NCI-H2196 (cell line): Measurements from ENCODE around the gene FAM81B.

Source experiments
- DNase-seq: peaks from one replicate; lab custom pipeline; 2025; ENCODE audit not compliant: unreplicated experiment; lab: John Stamatoyannopoulos, UW

FAM81B gene

DNA sequence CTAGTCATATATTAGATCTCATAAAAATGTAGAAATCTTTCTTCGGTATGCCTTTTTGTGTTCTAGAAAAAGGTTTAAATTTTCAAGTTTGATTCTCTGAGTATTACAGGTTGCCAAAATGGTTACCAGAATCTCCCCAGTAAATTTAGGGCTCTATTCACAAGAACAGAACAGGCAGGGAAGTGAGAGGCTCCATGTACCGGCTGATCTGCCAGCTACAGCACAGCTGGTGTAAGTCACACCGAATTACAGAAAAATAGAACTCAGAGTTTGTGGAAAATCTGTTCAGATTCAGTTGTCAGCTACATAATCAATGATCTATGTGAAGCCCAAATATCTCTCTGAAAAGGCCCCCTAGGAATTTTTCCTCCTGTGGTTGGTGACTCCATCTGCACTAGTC, 10.5 kb downstream of the FAM81B start:
- DNase-seq, result no peak

DNA sequence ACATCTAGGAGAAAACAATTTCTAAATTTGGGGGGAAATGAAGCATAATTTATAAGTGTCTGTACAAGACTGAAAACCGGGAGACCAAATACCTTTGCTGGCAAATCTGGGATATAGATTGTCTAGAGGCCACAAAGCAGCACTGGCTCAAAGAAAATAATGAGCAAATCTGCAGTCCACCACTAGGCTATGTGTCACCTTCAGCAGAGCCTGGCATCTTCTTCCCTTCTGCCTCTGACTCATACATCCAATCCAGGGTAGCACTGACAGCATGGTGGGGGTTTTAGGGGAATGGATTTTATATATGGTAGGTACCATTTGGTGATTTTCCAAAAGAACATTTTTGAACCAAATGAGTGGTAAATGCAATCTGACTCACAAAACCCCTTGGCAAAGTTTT, 12.8 kb downstream of the FAM81B start:
- DNase-seq, result no peak

DNA sequence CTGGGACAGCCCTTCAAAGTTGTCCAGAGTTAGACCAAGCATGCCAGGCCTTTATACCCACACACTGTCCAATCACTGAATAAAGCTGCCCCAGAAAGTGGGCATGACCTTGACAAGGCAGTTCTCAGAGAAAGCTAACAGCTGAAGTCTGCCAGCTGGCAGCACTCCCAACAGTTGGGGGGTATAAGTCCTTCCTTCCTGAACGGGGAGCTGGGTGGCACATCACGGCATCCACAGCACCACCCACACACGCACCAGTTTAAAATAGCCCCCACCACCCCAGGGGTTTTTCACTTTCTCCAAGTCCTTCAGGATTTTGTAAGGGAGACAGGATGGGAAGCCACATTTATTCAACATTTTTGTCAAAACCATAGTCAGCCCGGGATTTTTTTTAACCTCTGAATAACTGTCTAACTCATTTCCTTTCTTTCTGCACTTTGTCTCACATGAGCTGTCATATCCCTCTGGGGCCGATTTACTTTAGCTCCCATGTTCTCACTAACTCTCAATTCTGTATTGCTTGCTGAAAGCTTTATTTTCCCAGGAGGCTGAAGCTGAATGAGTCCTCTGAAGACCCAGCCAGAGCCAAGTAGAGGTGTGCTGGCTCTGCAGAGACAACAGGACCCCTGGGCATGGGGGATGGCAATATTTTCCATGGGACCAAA, 15.4 kb downstream of the FAM81B start:
- no peak for DNase-seq

DNA sequence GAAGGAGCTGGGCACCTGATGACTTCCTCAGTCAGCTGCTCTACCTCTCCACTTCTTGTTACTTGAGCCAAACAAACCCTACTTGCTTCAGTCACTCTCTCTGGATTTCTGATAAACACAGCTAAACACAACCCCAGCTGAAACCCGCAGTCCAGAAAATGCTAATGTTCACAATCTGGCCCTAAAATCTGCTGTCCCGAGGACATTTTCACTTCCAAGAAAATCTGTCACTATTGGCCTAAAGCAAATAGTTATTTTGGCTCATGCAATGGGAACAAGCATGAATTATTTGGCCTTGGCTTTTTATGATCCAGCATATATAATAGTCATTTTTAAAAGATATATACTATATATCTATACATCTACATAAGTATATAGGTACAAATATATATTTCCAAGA, 19.1 kb downstream of the FAM81B start:
- no peak for DNase-seq

DNA sequence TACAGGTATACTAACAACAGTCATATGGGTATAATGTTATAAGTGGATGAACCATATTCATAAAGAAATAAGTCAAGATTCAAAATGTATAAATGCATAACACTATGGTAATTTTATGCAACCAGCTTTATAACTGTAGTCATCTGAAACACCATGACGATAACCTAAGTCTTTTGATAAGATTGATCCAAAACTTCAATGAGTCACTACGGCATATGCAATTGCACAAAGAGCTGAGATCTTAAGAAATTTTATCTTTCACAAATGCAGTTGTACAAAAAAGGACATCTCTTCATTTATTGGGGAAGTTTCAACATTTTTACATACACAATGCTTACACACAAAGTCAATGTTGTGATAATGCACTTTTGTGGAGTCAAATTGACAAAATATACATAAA, 20.3 kb downstream of the FAM81B start:
- no peak for DNase-seq

DNA sequence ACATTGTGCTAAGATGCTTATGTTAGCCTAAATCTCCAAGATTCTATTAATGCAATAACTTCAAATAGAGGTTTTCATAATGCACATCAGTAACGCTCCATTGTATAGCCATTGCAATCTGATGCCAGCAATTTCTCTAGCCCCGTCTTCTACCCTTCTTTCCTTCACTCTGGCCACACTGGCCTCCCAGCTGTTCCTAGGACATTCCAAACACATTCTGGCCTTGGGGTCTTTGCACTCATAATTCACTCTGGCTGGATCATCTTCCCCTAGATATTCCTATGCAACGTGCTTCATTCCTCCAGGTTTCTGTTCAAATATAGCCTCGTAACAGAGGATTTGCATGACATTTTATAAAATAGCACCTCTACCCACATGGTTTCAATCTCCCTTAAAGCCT, 23.3 kb downstream of the FAM81B start:
- DNase-seq, result no peak

DNA sequence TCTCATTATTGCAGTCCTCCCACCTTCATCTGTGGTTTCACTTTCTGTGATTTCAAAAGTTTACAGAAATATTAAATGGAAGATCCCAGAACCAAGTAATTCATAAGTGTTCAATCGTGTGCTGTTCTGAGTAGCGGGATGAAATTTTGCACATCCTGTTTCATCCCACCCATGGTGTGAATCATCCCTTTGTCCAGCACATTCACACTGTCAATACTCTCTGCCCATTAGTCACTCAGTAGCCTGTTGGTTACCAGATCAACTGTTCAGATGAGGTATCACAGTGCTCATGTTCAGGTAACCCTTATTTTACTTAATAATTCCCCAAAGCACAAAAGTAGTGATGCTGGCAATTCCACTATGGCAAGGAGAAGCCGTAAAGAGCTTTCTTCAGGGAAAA, 26.8 kb downstream of the FAM81B start:
- no peak for DNase-seq

DNA sequence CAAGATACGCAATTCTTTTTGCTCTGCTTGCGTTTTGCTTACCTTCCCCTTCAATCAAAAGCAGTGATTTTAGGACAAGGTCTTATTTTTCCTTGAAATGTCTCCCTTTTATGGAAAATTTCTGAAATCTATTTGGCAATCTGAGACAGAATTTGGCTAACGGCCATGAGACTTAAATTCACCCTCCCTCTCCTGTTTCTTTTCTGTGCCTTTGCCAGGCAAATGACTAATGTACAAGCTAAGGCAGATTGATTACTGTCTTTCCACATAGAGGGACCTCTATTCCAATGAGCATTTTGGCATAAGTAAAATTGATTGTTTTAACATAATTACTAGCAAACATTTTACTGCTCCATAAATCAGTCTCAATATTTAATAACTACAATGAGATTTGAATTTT, 31.7 kb downstream of the FAM81B start:
- DNase-seq, result no peak

DNA sequence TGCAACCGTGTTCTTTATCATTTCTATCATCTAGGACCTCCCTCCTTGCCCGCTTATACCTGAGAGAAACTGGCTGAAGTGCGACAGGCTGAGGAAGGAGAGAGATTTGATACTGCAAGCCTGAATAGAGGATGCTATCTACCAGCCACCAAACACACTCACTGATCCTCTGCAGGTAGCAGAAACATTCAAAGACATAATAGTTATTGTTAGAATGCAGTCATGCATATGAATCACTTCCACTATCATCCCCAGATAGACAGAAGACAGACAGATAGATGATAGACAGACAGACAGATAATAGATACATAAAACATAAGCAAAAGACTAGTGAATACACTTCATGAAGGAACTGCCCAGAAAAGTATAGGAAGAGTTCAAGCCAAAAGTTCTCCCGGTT, 32.9 kb downstream of the FAM81B start:
- no peak for DNase-seq

DNA sequence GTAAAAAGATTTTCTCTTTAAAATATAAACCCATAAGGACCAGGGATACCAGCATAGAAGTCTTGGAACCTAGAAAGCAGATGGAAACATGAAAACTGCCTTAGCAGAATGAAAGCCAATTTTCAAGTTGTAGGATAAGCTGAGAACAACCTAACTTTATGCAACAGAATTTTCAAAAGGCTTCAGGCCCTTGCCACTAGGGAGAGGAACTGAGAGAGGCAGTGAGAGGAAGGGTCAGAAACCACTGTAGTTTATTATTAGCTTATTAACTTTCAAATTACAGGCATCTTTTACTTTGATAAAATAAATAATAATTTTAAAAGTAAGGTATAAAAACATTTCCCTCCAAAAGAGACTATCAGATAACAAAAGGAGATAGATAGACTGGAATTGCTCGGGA, 33.4 kb downstream of the FAM81B start:
- DNase-seq, result no peak

DNA sequence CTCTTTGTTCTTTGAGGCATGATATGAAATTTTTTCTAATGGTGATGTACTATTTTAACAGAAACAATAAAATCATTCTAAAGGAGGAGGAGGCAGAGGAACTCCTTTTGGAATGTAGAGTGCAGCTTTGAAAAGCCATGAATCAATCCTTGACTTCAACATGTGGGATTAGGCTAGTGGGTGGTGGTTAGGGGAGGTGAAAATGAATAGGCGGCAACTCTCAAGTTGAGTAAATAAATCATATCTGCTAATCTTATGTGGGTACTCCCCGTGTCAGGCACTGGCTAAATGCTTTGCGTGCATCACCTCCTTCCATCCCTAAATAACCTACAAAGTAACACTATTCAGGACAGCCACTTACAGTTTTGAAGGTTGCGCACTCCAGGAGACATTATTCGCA, 35.1 kb downstream of the FAM81B start:
- DNase-seq, result no peak

DNA sequence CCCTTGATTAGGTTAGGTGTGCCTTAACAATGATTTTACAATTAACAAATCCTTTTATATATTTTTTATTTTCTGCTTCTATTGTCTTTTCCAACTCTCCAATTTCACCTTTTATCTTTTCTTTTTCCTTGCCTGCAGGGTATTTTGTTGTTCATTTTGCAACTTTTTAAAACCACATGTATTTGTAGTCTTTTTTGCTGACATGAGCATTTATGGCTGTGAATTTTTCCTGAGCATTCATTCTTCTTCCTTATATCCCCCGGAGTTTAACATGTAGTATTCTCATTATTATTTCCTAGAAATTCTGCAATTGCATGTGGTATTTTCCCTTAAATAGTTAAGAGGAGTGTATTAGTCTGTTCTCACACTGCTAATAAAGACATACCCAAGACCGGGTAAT, 41.6 kb downstream of the FAM81B start:
- DNase-seq, result no peak

DNA sequence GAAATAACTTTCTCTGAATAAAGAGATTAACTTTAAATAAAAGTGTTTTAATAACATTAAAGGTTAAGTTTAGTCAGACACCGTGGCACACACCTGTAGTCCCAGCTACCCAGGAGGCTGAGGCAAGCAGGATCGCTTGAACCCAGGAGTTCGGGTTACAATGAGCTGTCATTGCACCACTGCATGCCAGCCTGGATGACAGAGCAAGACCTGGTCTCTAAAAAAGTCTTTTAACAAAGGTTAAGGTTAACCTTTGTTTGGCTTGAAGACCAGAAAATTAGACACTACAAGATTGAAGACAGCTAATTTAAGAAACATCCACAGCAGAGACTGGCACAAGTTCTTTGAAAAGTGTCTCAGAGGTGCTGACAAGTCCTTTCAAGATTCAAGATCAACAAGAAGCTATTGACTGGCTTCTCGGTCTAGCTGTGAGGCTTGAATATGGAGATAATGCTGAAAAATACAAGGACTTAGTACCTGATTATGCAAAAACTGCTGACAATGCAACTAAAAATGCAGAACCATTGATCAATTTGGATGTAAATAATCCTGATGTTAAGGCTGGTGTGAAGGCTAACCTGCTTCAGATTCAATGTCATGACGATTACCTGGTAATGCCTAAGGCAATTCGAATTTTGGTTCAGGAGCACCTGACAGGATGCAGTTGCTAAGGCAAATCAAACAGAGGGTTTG, 48.8 kb downstream of the FAM81B start:
- no peak for DNase-seq

DNA sequence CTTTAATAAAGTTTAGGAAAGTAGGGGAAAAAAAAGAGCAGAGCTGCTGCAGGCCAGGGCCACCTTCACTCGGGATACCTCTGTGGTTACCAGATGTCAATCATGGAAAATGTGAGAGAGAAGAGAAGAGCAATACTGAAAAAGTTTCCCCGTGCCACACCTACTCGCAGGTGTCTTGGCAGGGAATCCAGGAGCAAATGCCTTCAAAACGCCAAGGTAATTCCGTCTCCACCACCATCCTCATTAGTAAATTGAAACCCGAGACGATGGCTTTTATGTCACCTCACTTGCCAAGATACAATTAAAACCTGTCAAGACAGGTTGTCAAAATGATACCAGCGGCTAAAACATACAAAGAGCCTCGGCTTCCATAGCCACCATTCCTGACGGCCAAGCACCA, 49.7 kb downstream of the FAM81B start:
- DNase-seq, result no peak

DNA sequence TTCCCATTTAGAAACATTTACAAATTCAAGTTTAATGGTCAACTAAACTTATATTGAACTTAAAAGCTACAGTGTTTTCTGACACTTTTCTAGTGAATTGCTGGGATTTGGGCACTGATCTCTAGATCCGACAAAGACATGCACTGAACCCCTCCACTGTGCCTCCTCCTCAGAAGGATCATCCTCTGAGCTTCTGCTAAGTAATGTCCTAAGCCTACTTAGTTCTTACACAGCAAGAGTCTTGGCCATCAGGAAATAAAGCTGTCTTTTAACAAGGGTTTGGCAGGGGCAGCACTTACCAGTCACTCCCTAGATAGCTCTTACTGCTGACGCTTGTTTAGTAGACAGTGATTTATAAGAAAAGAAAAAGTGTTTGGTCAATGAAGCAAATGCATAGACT, 50.5 kb downstream of the FAM81B start:
- DNase-seq, result no peak

DNA sequence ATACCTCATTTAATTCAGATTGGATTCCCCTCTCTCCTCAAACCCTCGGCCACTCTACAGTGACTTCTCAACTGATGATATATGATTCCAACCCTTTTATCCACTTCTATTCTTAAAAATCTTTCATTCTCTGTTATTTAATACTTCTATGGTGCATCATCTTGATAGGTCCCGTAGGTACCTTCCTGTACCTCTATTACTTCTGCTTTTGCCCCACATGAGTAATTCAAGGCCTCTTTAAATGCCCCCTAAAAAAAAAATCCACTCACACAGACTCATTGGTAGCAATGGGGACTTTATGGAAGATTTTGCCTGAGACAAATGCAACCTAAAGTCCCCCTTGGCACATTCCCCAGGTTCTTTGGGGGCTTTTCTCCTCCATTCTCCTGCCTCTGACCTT, 54.3 kb downstream of the FAM81B start:
- no peak for DNase-seq

DNA sequence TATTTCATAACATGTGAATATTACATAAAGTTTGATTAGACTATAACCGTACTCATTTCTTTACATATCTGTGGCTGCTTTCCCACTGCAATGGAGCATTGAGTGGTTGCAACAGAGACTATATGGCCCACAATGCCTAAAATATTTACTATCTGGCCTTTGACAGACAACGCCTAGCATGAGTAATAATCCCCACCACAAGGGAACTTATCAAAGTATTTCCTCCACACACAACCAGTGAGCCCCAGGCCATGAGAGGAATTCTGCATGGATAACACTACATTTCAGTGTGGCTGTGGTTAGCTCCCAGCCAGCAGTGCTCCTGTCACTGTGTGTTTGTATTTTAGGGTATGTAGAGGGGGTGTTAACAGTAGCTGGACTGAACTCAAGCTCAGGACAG, 54.8 kb downstream of the FAM81B start:
- DNase-seq, result no peak

DNA sequence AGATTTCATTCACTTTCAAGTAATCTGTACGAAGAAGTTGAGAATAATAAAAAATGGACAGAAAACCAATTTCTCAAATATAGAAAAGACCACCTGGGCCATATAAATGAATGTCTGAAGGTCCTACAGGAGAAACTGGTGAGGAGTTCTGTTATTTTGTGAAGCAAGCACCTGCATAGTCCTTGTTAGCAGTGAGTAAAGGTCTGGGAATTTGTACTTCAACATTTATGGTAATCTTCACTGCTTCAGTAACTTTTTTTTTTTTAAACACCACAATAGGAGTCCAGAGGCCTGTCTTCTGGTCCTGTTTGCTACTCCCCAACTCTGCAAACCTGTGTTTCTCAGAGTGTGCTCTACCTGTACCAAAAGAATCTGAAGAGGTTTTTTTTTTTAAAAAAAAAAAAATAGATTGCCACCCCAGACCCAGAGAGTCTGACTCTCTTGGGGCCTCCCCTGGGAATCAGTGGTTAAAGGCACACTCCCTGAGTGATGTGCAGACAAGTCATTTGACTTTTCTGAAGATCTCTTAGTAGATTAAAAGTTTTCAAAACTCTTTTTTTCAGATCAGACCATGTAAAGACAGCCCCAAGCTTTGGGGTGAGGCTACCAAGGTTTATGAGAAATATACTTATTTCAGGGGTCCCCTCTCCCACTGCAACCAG, 55.5 kb downstream of the FAM81B start:
- DNase-seq, result no peak

DNA sequence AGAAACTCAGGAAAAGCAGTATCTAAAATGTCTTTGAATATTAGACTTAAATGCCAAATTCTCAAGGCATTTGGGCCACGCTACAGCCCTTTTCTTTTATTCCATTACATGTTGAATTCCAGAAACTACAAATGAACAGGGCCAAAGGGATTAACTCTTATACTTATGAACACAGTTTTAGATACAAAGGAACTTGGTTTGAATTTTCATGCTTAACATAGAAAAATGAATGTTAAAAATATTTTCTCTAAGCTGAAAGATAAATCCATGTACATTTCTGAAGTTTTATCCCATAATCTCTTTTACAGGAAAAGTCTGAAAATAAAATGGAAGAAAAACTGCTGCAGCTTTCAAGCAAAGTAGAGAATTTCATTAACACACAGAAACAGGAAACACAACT, 56.8 kb downstream of the FAM81B start:
- no peak for DNase-seq

DNA sequence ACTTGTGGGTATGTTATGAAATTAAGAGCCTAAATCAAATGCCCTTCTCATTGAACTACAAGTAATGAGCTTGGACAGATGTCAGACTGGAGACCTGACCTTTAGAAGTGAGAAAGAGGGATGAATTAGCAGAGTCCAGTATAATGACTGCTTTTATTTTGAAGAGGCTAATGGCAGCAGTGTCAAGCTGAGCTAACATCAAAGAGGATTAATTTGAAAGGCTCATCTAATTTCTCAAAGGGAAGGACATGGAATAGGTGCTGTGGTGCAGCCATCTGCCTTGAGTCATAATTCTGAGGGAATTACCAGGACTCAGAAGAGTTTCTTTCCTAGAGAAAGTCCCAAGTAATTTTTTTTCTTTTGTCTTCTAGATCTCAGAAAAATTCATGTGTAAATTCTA, 57.6 kb downstream of the FAM81B start:
- no peak for DNase-seq

DNA sequence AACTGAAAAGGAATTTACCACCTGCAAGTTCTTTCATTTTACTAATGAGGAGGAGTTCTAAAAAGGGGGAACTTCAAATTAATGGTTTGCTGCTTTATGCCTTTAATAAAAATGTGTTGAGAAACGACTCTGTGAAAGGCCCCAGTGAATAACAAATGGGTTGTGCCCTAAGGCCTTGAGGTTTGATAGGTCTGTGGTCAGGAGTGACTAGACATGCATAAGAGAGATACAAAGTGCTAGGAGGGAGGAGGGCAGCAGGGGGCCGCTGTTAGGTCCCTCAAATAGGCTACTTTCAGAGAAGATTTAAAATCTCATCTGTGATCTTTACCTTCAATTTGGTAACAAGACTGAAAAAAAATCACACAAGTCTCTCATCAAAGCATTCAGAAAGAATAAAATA, 58.3 kb downstream of the FAM81B start:
- no peak for DNase-seq

DNA sequence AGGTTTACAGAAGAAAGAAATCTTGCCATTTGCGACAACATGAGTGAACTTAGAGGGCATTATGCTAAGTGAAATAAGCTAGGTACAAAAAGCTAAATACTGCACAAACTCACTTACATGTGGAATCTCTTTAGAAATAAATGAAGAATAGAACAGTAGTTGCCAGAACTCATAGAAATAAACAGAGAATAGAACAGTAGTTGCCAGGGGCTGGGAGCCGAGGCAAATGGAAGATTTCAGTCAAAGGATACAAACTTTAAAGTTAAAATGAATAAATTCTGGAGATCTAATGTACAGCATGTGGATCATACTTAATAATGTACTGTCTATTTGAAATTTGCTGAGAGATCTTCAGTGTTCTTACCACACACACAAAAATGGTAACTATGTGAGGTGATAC, 63.4 kb downstream of the FAM81B start:
- DNase-seq, result no peak

DNA sequence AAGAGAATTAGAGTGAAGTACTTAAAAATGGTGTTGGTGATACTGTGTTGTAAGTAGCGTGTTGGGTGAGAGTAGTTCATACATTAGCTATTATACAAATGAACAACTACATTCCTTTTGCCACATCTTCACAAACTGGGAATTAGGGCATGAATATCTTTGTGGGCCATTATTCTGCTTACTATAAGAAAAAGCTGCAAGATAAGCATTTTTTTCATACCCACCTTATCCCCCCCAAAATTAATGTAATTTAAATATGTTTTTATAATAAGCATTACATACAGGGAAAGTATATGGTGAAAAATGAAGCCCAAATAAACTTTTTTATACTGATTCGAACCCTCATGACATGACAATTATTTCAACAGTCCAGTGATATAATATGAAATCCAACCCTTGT, 69.5 kb downstream of the FAM81B start:
- no peak for DNase-seq
